Middle frontal gyrus (tissue), 1 donor: ENCODE measurements around the gene OR8D1.

Experiments used
- DNase-seq: peaks from one replicate; pipeline ENCODE4 v3.0.0-alpha.2; 2015; ENCODE audit warnings: low spot score; ENCODE audit errors: extremely low spot score

OR8D1 gene

DNA sequence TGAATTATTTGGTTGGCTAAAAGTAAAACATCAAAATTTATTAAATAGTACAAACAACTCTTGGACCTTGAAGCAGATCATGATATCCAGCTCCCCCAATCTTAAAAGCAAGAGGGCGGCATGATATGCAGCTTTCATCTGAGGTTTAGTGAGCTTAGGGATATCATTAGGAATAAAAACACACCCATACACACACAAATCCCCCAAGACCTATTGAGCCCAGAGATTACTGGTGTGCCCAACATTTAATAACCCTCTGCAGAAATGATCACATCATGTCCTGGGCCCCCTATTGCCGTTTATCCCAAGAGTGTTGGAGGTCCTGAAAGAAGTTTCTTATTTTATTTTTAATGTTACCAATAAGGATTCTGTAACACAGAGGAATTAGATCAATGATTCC, at the start of gene OR8D1:
OR8D1 (minus strand) TSS at position 101 of the 400 bp plus-strand sequence. CDS start 3,183 bp downstream, outside the sequence.
- no peak for DNase-seq

DNA sequence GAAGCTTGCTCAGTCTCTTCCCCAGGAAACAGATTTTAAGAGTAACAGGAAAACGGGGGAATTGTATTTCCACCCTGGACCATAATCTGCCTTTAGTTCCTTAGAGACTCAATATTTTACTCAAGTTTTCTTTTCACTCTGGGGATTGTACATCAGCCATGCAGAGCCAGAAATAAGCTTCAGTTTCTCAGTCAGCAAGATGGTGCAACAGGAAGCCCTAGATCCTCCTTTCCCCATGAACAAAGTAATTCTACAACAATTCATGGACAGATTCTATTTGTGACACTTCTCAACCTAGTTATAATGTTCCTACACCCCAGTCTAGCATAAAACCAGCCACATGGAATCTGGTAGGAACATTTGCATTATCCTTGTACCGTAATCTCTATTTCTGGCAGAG, 45.8 kb upstream of the OR8D1 start:
- no peak for DNase-seq

DNA sequence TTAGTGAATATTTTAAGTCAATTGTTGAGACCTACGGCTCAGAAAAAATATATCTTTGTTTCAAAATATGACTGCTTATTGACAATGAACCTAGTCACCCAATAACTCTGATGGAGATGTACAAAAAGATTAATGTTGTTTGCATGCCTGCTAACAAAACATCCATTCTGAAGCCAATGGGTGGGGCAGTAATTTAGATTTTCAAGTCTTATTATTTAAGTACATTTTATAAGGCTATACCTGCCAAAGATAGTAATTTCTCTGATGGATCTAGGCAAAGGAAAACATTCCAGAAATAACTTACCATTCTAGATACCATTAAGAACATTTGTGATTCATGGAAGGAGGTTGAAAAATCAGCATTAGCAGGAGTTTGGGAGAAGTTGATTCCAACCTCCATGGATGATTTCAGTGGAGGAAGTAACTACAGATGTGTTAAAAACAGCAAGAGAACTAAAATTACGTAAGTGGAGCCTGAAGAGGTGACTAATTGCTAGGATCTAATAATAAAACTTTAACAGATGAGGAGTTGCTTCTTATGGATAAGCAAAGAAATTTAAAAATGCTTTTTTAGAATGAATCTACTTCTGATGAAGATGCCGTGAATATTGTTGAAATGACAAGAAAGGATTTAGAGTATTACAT, 32.7 kb upstream of the OR8D1 start:
- DNase-seq = no peak

DNA sequence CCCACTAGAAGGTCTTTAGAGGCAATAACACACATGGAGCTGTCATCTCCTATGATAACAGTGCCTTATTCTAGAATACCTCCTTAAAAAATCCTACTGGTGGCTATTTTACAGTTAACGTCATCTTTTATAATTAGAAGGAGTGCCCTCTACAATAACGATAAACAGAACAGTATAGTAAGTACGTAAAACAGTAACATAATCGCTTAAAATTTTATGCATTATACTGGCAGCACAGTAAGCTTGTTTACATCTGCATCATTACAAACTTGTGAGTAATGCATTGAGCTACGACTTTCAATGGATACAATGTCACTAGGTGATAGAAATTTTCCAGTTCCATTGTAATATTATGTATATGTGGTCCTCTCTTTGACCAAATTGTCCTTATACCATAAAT, 30.6 kb upstream of the OR8D1 start:
- DNase-seq = no peak

DNA sequence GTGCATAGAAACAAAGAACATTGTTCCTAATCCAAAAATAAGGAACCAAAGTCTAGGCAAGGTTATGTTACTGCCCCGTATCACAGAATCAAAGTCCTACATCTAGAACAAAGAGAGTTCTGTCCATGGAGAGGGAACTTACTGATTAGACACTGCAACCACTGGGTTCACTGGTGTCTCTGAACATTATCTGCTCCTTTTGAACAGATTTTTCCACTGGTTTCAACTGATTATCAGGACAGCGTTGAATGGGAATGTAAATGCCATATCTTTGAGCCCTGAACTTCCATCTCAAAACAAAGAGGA, 26.3 kb upstream of the OR8D1 start:
- no peak for DNase-seq

DNA sequence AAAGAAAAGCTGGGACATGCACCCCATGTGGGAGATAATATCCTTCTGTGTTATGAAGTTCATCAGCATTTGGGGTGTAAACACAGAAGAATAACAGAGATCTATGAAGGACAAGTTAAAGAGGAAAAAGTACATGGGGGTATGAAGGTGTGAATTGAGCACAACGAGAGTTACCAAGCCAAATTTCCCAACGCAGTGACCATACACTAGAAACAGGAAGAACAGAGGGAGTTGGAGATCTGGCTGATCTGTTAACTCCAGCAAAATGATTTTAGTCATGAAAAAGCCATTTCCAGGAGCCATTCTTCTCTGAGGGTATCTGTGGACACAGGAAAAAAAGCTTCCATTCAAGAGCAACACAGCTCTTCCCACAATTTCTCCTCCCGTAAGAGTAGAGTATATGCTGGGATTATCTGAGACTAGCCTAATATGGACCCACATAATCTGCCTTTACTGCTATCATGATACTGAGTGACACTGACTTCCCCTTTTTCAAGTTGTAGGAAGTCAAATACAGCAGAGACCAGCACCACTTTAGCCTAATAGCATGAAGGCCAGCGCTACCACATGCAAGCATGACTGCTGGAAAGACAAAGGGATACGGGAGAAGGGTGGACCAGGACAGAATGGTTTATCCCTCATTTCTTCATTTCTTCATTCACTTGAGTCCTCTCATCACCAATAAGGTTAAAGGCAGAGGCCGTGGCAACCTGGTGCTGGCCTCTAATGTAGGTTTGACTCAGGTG, 25.8 kb upstream of the OR8D1 start:
- no peak for DNase-seq

DNA sequence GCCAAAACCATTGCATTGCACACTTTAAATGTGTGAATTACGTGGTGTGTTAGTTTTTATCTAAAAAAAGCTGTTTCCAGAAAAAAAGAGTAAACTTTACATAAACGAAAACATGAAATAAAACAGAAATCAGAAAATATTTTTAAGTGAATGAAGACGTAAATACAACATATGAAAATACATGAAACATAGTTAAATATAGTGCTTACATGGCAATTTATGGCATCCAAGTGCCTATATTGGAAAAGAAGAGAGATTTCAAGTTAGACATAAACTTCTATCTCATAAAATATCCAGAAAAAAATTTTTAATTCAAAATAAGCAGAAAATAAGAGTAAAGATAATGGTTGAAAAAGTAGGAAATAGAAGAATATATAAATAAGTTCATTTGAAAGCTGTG, 18.1 kb upstream of the OR8D1 start:
- DNase-seq = no peak

DNA sequence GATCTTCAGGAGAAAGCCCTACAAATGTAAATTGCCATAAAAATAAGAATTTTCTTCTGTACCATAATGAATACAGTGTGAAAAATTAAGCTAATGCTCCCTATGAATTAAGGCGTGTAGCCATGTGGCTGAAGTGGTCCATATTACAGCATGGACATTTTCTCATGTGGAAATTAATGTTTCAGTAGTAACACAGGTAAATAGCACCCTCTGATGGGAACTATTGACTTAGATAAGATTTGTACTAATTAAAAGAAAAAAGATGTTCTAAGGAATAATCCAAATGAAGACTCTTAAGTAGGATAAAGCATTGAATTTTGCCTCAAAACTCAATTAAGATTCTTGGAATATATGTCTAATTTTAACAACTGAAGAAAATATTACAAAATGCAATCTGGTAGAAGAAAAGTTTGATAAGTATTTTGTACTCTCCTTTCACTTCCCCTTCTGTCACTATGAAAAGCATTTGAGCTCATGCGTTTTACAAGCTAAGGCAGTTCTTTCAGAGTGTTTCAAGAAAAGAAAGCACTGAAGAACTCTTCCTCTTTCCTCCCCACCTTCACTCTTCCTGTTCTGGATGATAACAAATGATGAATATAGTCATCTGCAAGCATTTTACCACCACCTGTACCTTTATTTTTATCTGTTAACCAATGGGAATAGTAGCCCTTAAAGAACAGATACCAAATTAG, 16.2 kb upstream of the OR8D1 start:
- no peak for DNase-seq

DNA sequence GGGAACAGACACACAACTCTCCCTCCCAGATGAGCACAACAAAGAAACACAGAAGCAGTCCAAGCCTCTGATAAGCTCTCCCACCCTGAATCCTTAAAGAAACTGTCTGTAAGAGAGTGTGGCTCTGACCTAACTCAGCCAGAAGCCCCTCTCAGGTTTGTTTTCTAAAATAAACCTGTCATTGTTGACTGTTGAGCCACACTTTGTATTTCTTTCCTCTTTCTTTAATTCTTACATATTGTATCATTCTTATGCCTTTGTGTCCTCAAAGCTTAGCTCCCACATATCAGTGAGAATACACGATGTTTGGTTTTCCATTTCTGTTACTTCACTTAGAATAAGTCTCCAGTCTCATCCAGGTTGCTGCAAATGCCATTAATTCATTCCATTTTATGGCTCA, 14.0 kb upstream of the OR8D1 start:
- no peak for DNase-seq

DNA sequence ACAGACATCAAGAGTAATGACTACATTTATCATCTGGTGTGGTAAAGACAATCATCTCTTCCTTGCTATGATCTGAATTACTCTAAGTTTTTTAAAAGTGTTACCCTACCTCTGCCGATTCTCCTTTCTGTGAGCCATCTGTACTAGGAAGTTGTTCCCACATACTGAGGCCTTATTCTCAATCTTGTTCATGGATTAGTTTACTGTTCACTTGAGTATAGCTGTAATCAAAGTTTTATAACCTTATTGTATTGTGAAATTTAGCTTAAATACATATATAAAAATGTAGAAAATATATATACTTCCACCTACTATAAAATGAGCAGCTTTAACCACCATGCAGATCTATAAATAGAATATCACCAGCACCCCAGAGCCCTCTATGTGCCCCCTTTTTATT, 8.6 kb upstream of the OR8D1 start:
- DNase-seq = no peak

DNA sequence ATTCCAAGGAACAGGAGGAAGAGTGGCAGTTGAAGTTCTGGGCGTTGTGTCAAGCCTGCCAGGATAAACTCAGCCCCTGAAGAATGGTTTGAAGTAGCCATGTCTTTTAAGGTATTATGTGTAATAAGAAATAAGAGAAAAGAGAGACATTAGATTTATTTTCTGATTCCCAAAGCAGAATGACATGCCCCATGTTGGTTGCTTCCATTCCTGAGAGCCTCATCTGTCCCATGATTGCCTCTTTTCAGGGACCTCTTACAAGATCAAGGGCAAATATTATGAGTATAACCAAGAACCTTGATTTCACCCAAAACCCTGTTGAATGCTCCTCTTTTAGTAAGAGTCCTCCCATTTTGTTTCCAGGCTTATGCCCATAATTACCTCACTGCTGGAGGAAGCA, 6.3 kb upstream of the OR8D1 start, which contains the start of gene OR8D2:
OR8D2 (minus strand) TSS at position 101 of the 400 bp plus-strand sequence; CDS start at position 101, 0 bp downstream.
- no peak for DNase-seq

DNA sequence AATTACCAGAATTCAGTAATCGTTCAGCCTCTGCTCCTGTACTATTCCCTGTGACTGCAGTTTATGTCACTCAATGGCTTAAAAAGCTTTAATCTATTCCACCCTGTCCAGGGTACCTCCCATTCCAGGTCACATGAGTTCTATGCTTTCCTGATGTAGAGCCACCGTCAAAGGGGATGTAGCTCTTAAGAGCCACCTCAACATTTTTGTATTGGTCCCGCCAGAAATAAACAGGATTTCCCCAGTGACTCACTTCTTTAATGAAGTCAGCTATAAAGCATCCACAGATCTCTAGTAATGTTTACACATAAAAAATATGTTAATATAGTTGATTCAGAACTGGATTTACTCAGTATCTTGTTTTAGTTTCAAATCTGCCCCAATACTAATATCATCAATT, 1.3 kb upstream of the OR8D1 start:
- no peak for DNase-seq

DNA sequence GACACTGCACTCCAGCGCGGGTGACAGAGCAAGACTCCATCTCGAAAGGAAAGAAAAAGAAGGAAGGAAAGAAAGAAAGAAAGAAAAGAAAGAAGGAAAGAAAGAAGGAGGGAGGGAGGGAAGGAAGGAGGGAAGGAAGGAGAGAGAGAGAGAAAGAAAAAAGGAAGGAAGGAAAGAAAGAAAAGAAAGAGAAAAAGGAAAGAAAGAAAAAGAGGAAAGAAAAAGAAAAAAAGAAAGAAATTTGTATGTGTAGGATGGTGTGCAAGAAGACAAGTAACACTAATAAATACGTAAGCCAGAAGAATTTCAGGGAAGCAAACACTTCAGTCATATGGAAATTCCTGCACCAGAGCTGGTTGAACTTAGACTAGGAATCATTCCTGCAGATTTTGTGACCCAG, 618 bp downstream of the OR8D1 start:
- DNase-seq = no peak

DNA sequence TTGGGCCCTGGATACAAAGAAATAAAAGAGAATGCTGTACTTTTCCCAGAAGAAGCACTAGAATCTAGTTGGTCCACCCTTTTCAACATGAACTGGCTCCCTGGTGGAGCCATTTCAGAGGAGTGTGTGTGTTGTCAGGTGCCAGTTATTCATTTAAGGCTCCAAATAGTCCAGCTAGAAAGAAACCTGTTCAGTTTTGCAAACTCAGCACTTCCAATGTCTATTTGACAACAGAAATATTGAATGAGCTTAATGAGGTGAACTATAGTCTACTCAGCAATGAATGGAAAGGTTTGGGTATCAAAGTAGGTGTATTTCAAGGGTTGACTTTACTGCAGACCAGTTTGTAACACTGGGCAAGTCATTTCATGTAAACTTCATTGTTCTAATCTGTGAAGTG, 2.1 kb downstream of the OR8D1 start:
- DNase-seq = no peak

DNA sequence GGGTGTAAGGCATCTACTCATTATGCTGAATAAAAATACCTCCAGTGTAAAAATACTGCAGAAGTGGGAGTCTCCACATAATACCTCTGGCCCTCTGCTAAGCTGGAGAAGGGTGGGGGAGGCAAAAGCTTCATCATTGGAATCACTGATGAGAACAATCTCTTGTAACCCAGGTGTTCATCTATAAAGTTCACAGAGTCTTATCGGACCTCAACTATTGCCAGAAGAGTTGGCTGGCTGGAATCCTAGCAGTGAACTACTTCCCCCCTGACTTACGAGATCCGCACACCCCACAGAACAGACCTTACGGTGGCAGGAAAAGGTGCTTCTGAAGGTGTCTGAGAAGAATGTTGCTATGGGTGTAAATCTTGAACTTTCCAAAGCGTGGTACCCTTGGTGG, 2.5 kb downstream of the OR8D1 start:
- DNase-seq = no peak

DNA sequence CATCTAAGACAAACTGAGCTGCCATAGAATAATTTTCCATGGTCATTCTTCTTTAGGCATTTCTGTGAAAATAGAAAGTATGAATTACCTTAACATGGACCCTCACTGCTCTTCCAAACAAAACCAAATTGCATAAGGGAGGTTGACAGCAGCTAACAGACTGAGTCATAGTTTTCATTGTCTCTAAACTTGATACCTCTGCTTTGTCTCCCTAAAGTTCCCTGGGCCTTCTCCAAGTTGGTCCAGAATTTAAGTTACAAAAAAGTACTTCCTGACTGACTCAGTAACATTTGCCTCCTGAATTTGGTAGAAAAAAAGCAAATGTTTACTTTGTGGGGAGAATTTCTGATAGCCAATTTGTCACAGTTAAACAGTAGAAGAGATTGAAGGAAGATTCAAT, 3.0 kb downstream of the OR8D1 start:
- no peak for DNase-seq

DNA sequence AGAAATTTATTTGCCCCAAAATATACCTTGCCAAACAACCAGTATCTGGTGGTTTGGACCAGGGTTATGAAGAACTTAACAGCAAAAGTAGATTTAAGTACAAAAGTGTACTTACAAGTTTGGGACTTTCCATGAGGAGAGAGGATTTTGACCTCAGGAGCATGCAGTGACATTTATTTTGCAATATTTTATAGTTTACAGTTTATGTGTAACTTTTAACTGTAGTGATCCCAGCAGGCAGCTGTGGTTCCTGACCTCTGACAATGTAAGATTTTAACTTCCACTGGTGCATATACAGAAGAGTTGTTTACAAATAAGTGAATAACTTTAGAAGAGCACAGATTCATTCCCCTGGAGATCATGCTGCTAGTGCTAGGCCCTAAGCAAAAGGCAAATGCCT, 6.7 kb downstream of the OR8D1 start:
- DNase-seq = no peak

DNA sequence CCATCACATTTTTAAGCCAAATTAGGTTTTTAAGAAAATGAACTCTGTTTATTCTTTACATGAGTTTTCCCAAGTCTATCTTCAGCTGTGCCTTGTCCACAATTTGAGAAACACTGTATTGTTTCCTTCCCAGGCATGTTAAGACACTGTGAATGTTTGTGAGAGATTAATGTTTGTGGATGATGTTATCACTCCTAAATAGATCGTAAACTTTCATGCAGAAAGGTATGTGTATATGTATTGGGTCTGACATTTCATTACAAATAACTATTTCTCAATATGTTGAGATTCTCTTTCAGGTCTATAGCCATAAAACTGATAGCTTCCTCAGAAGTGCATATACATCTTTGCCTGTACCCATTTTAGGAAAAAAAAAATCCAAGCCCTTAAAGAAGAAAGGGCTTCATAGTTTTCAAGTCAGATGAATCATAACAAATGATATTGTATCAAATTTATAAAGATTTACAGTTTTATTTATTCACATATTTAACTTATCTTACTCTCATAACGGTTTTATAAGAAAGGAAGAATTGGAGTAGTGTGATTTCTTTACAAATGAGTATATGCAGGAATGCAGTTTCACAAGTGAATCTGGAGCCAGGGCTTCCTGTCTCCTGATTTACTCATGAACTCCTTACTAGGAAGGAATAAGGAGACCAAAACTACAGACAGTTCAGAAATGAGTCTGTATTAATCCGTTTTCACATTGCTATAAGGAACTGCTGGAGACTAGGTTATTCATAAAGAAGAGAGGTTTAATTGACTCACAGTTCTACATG, 11.2 kb downstream of the OR8D1 start:
- DNase-seq = no peak

DNA sequence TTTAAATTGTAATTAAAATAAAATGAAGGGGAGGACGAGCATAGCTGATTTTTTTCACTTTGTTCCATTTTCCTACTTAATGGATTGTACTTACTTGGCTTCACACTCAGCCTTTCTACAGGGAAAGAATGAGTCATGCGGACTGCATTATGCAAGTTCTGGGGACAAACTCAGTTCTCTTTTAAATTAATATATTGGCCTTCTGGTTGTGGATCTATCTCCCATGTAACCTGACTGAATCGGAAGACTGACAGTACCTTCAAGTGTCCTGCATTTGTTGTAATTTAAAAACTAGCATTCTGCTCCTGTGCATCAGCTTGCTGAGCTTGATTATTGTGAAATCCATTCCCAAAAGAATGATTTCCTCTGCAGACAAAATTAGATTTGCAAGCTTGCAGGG, 12.2 kb downstream of the OR8D1 start:
- DNase-seq = no peak

DNA sequence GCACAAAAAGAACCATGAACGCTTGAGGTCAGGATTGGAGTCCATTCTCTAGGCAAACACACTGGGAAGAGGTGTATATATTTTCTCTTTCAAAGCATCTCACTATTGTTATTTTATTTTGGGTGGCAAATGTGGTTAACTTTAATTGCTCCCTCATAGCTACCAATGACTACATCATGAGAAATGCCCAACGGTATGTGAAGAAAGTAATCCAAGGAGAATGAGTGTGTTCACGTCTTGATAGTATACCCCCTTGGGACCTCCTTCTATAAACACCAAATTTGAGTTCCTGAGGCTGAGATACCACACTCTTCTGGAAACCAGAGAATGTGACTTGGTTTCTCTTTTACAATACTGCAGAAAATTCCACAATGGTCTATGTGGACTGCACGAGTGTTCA, 15.8 kb downstream of the OR8D1 start:
- DNase-seq = no peak

DNA sequence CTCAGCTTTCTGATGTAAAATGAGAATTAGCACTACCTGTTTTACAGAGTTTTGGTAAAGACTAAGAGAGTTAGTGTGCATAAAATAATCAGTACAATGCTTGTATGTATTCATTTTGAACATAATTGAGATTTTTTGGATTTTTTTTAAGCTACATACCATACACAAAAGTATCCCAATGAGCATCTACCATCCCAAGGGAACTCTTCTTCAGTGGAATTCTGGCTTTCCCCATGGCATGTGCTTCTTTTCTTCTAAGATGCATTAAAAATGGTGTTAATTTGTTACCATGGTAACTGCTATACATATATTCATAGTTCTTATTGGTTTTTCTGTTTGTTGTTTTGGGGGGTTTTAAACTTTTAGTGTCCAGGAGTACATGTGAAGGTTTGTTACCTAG, 17.7 kb downstream of the OR8D1 start:
- DNase-seq = no peak

DNA sequence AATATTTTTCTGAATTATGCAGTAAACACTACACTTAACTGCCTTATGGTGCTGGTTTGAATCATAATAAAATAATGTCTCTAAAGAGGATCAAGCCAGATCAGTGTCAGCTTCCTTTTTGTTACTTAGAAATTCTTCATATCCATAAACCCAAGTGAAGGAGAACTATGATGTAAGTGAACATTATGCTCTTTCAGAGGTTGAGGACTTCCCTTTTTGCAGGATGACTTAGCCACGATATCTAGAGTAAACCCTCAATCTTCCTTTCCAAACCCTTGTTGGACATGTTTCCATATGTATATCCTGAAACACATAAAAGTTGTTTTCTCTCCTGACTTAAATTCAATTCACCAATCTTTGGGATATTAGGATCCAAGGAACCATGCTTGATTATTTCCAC, 19.1 kb downstream of the OR8D1 start:
- DNase-seq = no peak
